Lung (tissue), 12 donors: ENCODE data around the gene HDAC4. TPM values are rescaled to one million over a fixed set of nuclear protein-coding genes. Genes with fewer than 3 reads are reported as not detected.

ENCODE experiments used
- ATAC-seq: fragments of 200-7000 bp; cut with Tn5 transposase; one replicate; pipeline ENCODE4 v1.9.1; 2020; ENCODE audit warnings: moderate number of reproducible peaks; ENCODE audit not compliant: insufficient read depth, low FRiP score
- DNase-seq, 3 donors: peaks; one replicate each; pipeline ENCODE4 v3.0.0-alpha.2; 2013 to 2017
- H3K27ac ChIP-seq, 2 donors: one replicate each; pipeline ENCODE4 v1.5.1; 2013; ENCODE audit warnings: mild to moderate bottlenecking in 2 of 2, moderate library complexity in 2 of 2, control low read depth in 1 of 2, inconsistent platforms in 1 of 2, low read depth in 1 of 2, low read length in 1 of 2
- H3K27me3 ChIP-seq, 3 donors: one replicate each; pipeline ENCODE4 v1.5.1; 2013; ENCODE audit warnings: low read length in 2 of 3; ENCODE audit not compliant: control insufficient read depth in 3 of 3, insufficient read depth in 3 of 3
- H3K36me3 ChIP-seq, 4 donors: one replicate each; pipeline ENCODE4 v1.5.1; 2013; ENCODE audit warnings: low read length in 4 of 4, mild to moderate bottlenecking in 1 of 4, moderate library complexity in 1 of 4; ENCODE audit not compliant: control insufficient read depth in 4 of 4, insufficient read depth in 4 of 4
- H3K4me1 ChIP-seq, 5 donors: one replicate each; pipeline ENCODE4 v1.5.1; 2013; ENCODE audit warnings: low read length in 5 of 5, mild to moderate bottlenecking in 2 of 5, moderate library complexity in 1 of 5; ENCODE audit not compliant: control insufficient read depth in 5 of 5, insufficient read depth in 5 of 5
- H3K4me3 ChIP-seq: one replicate; pipeline ENCODE4 v1.5.1; 2013; ENCODE audit warnings: mild to moderate bottlenecking, control low read depth, moderate library complexity
- H3K9ac ChIP-seq, 2 donors: one replicate each; pipeline ENCODE4 v1.5.1; 2013; ENCODE audit warnings: low read length in 2 of 2, control low read depth in 1 of 2; ENCODE audit not compliant: insufficient read depth in 1 of 2
- H3K9me3 ChIP-seq, 4 donors: one replicate each; pipeline ENCODE4 v1.5.1; 2013; ENCODE audit warnings: low read length in 3 of 4, mild to moderate bottlenecking in 1 of 4, moderate library complexity in 1 of 4; ENCODE audit not compliant: control insufficient read depth in 4 of 4, insufficient read depth in 3 of 4
- WGBS, 2 donors: extraction: QIAGEN DNeasy Blood & Tissue Kit; methylation state at CpG; one replicate each; pipeline ENCODE4 v1.1.7; 2013; 5-methylcytosine and 5-hydroxymethylcytosine counted together
- polyA plus RNA-seq, 2 donors: library from polyadenylated mRNA; stranded (reverse); fragments of 200-250 nt; gene quantifications; one replicate each; pipeline ENCODE4 v1.2.1, GENCODE V29; 2013
- total RNA-seq, 2 donors: library from RNA; depleted of rRNA in 1 of 2; stranded (reverse); fragments of >200 nt in 1 of 2; gene quantifications; one replicate each; pipeline ENCODE4 v1.2.1, GENCODE V29; 2014 to 2021
- TF ChIP-seq, protein P1 (sequence below): IDR thresholded peaks from 2 replicates; pipeline ENCODE4 v1.5.1; 2012; ENCODE audit warnings: mild to moderate bottlenecking; ENCODE audit errors: control extremely low read depth, extremely low read depth
- donor health status: control.
- donor health status: control.
- donor health status: Bipolar disorder and iron deficiency.
- donor health status: healthy.
- donor health status: DM: yes; HTN: yes; CAD: no.

The HDAC4 gene
- total and polyA plus RNA-seq, 4 donors = 6.9 to 47.7 (median 20.7) TPM

DNA sequence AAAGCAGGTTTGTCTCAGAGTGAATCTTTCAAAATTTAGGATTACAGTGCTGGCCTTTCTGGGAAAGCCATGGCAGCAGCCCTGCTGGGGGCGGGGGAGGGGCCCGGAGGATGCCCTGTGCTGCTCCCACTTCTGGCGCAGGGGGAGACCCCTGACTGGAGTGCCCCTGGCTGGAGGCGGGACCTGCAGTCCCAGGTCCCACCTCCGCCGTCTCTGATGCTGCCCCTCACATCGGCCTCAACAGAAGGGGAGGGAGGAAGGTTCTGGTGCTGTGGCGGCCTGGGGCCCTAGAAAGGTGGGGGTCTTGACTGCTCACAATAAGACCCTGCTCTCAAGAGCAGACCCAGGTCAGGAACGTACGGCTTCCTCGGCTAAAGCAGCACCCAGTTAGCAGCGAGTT is 336.6 kb downstream of the HDAC4 start:
- 94 to 95% methylated on average over 8 to 12 of the region's 12 CpGs for WGBS, 2 donors
- TF ChIP-seq, protein P1, sequence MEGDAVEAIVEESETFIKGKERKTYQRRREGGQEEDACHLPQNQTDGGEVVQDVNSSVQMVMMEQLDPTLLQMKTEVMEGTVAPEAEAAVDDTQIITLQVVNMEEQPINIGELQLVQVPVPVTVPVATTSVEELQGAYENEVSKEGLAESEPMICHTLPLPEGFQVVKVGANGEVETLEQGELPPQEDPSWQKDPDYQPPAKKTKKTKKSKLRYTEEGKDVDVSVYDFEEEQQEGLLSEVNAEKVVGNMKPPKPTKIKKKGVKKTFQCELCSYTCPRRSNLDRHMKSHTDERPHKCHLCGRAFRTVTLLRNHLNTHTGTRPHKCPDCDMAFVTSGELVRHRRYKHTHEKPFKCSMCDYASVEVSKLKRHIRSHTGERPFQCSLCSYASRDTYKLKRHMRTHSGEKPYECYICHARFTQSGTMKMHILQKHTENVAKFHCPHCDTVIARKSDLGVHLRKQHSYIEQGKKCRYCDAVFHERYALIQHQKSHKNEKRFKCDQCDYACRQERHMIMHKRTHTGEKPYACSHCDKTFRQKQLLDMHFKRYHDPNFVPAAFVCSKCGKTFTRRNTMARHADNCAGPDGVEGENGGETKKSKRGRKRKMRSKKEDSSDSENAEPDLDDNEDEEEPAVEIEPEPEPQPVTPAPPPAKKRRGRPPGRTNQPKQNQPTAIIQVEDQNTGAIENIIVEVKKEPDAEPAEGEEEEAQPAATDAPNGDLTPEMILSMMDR = no peak
- H3K36me3 ChIP-seq = peaks cover 0 to 69% (median 4%) of the 10 kb centered on the region in 4 donors
- no peak overlapping the region for H3K9ac ChIP-seq
- no peaks in the 10 kb centered on the region for H3K27me3 ChIP-seq
- H3K27ac ChIP-seq = no peak overlapping the region
- no peak for DNase-seq
- no peak for ATAC-seq
- H3K9me3 ChIP-seq = no peaks in the 10 kb centered on the region
- H3K4me3 ChIP-seq = no peak overlapping the region
- H3K4me1 ChIP-seq = peaks cover 0 to 11% (median 3%) of the 10 kb centered on the region in 5 donors

DNA sequence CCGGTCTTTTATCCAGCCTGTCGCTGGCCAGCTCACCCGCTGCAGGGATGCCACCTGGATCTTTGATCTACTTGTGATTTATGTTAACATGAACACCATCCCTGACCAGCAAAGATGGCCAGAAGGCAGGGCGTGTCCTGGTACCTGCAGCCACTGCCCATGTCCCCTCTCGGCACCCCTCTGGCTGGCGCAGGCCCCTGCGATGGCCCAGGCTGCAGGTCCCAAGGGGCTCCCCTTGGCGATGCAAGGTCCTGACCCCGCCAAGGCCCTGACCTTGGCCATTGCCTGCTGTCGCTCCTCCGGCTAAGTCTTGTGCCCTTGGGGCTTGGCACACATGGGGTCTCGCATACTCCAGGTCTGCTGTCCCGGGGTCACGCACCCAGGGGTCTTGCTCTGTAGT is 338.1 kb downstream of the HDAC4 start:
- 97% methylated on average over 13 to 14 of the region's 14 CpGs for WGBS, 2 donors
- Histone ChIP-seq H3K4me1 (peaks cover 0 to 11% (median 3%) of the 10 kb centered on the region in 5 donors), H3K27me3 (no peaks in the 10 kb centered on the region), H3K27ac (no peak overlapping the region), H3K4me3 (no peak overlapping the region), H3K36me3 (peaks cover 0 to 61% (median 8%) of the 10 kb centered on the region in 4 donors), H3K9ac (no peak overlapping the region), H3K9me3 (peaks cover 0 to 3% (median 0%) of the 10 kb centered on the region in 4 donors)
- no peak for ATAC-seq
- no peak for DNase-seq
- TF ChIP-seq, protein P1 = no peak

DNA sequence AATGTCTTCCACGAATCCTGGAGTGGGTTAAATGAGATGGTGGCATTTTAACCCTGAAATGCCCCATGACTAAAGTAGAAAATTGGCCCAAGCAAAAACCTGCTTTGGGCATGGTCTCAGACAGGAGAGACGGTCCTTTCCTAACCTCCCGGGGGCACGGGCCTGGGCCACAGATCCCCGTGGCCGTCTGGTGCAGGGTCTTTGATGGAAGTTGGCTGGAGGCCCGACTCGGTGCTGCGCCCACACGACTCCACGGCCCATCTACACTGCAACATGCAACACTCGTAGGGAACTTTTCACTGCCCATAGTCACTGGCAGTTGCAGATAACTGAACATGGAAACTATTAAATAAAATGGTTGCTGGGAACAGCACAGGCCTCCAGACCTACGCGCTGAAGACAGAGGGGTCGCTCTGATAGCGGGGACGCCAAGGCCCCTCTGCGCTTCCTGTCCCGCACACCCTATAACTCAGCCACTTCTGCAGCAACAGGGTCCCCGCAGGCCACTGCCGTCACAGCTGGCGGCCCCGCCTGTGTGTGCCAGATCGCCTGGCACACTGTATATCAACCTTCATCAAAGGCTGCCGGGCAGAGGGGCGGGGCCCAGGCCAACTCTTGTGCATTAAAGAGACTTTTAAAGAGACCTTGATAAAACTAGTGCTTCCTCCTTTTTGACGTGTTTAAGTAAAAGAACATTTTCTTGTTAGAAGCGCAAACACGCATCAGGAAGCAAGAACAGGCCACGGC is 338.8 kb downstream of the HDAC4 start:
- no peak overlapping the region for H3K27ac ChIP-seq
- peak; percentile 49 to 54 (median 51) for DNase-seq
- peaks cover 0 to 53% (median 10%) of the 10 kb centered on the region in 4 donors for H3K36me3 ChIP-seq
- peaks cover 0 to 11% (median 3%) of the 10 kb centered on the region in 5 donors for H3K4me1 ChIP-seq
- H3K4me3 ChIP-seq = no peak overlapping the region
- no peaks in the 10 kb centered on the region for H3K27me3 ChIP-seq
- no peak for ATAC-seq
- 66 to 80% methylated on average over 30 of the region's 30 CpGs for WGBS, 2 donors
- no peak overlapping the region for H3K9ac ChIP-seq
- TF ChIP-seq, protein P1 = no peak
- H3K9me3 ChIP-seq = peaks cover 0 to 8% (median 1%) of the 10 kb centered on the region in 4 donors
